ENCODE data around the gene PABPN1L. TPM values are rescaled to one million over a fixed set of nuclear protein-coding genes. Genes with fewer than 3 reads are reported as not detected.

PABPN1L gene
- total and polyA plus RNA-seq, 2 of the 13 experiments (the other 11 are each of a cell fraction or from before 2014, with no cell fraction given): not detected

DNA sequence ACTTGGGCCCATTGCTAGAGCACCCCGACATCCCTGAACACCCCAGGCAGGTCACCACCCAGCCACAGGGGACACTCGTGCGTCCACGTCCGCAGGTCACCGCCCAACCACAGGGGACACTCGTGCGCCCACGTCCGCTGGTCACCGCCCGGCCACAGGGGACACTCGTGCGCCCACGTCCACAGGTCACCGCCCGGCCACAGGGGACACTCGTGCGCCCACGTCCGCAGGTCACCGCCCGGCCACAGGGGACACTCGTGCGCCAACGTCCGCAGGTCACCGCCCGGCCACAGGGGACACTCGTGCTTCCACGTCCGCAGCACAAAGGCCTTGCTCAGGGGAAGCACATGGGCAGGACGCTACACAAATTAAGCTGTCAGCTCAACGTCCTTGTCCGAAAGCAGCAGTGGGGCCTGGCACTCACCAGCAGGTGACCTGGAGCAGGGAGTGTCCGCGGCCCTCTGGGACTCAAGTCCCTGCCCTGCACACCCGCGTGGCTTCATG, 27.4 kb downstream of the PABPN1L start (continued):
- TF ChIP-seq, protein P1, sequence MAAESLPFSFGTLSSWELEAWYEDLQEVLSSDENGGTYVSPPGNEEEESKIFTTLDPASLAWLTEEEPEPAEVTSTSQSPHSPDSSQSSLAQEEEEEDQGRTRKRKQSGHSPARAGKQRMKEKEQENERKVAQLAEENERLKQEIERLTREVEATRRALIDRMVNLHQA (CRISPR knock-in tag; IDR thresholded peaks at IDR 0.05): no peak
- TF ChIP-seq KLF11 (CRISPR knock-in tag; IDR thresholded peaks at IDR 0.05) (no peak), ZNF543 (CRISPR knock-in tag; IDR thresholded peaks at IDR 0.05) (peak; percentile 66; the same call in 1 of the 2 replicates), NONO (IDR thresholded peaks at IDR 0.05) (no peak), NONO (CRISPR knock-in tag; conservative IDR thresholded peaks at IDR 0.05) (peak; percentile 95), MAF1 (CRISPR knock-in tag; IDR thresholded peaks at IDR 0.05; ENCODE audit: borderline replicate concordance) (no peak), ZNF296 (CRISPR knock-in tag; conservative IDR thresholded peaks at IDR 0.05) (no peak; the same call in 1 of the 2 replicates), ZNF143 (CRISPR knock-in tag; IDR thresholded peaks at IDR 0.05) (no peak), ZNF205 (CRISPR knock-in tag; IDR thresholded peaks at IDR 0.05) (0 out of 2 replicates have a peak, but pooled peaks have one; percentile 42), ZNF335 (CRISPR knock-in tag; IDR thresholded peaks at IDR 0.05) (no peak), SIN3B (IDR thresholded peaks at IDR 0.05; ENCODE audit: low read length) (no peak), HNRNPUL1 (IDR thresholded peaks at IDR 0.05; ENCODE audit: low read depth, low read length) (no peak), AKAP8 (CRISPR knock-in tag; IDR thresholded peaks at IDR 0.05) (0 out of 2 replicates have a peak, but pooled peaks have one; percentile 68), MYC (CRISPR knock-in tag; IDR thresholded peaks at IDR 0.05; ENCODE audit: borderline replicate concordance) (peak; percentile 77; the same call in 1 of the 2 replicates), ONECUT2 (CRISPR knock-in tag; IDR thresholded peaks at IDR 0.05) (no peak), ZC3H4 (CRISPR knock-in tag; IDR thresholded peaks at IDR 0.05; ENCODE audit: borderline replicate concordance) (no peak), ZNF34 (CRISPR knock-in tag; IDR thresholded peaks at IDR 0.05; ENCODE audit: borderline replicate concordance) (no peak), ZNF430 (CRISPR knock-in tag; IDR thresholded peaks at IDR 0.05) (no peak), ZNF460 (CRISPR knock-in tag; IDR thresholded peaks at IDR 0.05; ENCODE audit: borderline replicate concordance) (no peak)
- TF ChIP-seq, protein P2, sequence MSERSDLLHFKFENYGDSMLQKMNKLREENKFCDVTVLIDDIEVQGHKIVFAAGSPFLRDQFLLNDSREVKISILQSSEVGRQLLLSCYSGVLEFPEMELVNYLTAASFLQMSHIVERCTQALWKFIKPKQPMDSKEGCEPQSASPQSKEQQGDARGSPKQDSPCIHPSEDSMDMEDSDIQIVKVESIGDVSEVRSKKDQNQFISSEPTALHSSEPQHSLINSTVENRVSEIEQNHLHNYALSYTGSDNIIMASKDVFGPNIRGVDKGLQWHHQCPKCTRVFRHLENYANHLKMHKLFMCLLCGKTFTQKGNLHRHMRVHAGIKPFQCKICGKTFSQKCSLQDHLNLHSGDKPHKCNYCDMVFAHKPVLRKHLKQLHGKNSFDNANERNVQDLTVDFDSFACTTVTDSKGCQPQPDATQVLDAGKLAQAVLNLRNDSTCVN (CRISPR knock-in tag; IDR thresholded peaks at IDR 0.05; ENCODE audit: borderline replicate concordance): 0 out of 2 replicates have a peak, but pooled peaks have one; percentile 40
- TF ChIP-seq, protein P3, sequence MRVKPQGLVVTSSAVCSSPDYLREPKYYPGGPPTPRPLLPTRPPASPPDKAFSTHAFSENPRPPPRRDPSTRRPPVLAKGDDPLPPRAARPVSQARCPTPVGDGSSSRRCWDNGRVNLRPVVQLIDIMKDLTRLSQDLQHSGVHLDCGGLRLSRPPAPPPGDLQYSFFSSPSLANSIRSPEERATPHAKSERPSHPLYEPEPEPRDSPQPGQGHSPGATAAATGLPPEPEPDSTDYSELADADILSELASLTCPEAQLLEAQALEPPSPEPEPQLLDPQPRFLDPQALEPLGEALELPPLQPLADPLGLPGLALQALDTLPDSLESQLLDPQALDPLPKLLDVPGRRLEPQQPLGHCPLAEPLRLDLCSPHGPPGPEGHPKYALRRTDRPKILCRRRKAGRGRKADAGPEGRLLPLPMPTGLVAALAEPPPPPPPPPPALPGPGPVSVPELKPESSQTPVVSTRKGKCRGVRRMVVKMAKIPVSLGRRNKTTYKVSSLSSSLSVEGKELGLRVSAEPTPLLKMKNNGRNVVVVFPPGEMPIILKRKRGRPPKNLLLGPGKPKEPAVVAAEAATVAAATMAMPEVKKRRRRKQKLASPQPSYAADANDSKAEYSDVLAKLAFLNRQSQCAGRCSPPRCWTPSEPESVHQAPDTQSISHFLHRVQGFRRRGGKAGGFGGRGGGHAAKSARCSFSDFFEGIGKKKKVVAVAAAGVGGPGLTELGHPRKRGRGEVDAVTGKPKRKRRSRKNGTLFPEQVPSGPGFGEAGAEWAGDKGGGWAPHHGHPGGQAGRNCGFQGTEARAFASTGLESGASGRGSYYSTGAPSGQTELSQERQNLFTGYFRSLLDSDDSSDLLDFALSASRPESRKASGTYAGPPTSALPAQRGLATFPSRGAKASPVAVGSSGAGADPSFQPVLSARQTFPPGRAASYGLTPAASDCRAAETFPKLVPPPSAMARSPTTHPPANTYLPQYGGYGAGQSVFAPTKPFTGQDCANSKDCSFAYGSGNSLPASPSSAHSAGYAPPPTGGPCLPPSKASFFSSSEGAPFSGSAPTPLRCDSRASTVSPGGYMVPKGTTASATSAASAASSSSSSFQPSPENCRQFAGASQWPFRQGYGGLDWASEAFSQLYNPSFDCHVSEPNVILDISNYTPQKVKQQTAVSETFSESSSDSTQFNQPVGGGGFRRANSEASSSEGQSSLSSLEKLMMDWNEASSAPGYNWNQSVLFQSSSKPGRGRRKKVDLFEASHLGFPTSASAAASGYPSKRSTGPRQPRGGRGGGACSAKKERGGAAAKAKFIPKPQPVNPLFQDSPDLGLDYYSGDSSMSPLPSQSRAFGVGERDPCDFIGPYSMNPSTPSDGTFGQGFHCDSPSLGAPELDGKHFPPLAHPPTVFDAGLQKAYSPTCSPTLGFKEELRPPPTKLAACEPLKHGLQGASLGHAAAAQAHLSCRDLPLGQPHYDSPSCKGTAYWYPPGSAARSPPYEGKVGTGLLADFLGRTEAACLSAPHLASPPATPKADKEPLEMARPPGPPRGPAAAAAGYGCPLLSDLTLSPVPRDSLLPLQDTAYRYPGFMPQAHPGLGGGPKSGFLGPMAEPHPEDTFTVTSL (CRISPR knock-in tag; IDR thresholded peaks at IDR 0.05; ENCODE audit: borderline replicate concordance): no peak
- TF ChIP-seq, protein P4, sequence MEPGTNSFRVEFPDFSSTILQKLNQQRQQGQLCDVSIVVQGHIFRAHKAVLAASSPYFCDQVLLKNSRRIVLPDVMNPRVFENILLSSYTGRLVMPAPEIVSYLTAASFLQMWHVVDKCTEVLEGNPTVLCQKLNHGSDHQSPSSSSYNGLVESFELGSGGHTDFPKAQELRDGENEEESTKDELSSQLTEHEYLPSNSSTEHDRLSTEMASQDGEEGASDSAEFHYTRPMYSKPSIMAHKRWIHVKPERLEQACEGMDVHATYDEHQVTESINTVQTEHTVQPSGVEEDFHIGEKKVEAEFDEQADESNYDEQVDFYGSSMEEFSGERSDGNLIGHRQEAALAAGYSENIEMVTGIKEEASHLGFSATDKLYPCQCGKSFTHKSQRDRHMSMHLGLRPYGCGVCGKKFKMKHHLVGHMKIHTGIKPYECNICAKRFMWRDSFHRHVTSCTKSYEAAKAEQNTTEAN (CRISPR knock-in tag; conservative IDR thresholded peaks at IDR 0.05): no peak

Data from HepG2 (cell line).